CD4-positive, alpha-beta T cell treated with Interleukin-10 for 1 hour (primary cell): ENCODE measurements around the gene TRAF7.

Experiments
- DNase-seq: peaks from one replicate; pipeline ENCODE4 v3.0.0-alpha.2; 2020

TRAF7 gene

DNA sequence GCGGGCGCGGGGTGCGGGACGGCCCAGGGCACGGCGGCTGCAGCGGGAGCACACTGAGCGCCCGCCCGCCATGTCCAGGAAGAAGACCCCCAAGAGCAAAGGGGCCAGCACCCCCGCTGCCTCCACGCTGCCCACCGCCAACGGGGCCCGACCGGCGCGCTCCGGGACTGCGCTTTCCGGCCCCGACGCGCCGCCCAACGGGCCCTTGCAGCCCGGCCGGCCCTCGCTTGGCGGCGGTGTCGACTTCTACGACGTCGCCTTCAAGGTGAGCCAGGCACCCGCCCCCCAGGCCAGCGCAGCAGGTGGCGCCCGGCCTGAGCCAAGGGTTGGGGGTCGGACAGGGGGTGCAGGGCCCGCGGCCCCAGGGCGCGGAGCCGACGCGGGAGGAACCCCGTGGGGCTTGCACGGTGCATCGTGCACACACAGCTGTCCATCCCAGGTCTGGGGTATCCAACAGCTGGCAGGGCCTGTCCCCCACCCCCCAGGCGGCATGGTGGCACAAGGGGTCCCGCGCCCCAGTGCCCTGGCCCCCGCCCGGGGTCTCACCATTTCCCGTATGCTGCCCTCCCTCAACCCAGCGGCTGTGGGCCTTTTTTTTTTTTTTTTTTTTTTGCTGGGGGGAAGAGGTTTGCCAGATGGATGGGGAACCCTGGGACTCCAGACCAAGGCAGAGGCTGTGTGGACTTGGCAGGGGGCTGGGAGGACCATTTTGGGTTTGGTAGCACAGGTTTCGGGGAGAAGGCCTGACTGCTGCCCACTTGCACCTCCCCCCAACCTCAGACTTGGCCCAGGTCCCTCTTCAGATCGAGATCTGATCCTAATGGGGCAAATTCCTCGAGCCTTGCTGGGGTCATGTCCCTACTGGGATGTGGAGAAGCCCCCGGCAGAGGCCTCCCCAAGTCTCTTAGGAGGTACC lies 6.6 kb upstream of the TRAF7 start:
- no peak for DNase-seq

DNA sequence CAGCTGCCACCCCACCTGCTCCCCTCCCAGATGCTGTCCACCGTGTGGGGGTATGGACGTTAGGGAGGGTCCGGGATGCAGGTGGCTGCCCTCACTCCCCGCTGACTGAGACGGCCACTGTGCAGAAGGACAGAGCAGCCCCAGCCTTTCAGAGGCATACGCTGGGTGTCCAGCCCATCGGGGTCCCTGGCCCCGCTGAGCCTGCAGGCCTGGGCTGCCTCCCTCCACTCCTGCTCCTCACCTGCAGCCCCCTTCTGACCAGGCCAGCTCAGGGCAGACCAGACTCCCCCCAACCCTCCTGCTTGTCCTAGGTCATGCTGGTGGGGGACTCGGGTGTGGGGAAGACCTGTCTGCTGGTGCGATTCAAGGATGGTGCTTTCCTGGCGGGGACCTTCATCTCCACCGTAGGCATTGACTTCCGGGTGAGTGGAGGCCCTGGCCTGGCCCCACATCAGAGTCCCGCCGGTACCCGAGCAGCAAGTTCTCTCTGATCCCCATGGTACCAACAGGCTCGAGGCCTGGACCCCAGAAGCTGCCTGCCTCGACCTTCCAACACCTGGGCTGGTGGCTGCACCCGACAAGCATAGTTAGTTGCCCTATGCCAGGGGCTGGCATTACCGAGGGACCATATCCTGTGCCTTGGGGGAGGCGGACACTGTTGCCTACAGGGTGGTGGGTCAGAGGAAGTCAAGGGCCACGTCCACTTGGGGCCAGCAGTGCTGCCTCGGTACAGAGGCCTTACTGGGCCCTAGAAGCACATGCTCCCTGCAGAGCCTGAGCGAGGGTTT lies 5.8 kb upstream of the TRAF7 start:
- DNase-seq = no peak

DNA sequence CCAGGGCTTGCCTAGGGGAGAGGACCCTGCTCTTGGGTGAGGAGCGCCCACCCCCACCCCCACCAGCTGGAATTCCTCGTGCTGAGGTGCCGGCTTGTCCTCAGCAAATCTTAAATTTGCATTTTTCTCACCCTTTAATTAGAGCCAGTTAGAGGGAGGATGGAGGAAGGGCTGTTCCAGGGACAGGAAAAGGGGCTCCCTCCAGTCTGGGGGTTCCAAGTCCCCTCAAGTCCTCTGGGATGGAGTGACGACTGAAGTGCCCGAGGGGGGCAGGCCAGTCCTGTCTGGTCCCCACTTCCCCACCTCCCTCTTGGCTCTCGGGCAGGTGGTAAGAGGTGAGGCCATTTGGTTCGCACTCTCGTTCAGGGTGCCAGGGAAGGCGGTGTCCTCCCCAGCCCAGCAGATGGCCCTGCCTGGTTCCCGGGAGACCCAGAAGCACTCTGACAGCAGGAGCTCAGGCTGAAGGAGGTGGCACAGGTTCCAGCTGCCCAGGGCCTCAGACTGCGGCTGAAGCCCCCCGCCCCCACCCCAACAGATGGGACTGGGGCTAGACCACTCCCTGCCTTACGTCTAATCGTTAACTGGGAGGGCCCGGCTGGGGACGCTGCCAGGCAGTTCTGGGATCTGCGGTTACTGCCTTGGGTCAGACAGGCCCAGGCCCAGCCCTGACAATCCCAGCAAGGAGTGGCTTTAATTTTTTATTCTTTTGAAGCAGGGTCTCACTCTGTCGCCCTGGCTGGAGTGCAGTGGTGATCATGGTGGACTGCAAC lies 5.0 kb upstream of the TRAF7 start:
- no peak for DNase-seq

DNA sequence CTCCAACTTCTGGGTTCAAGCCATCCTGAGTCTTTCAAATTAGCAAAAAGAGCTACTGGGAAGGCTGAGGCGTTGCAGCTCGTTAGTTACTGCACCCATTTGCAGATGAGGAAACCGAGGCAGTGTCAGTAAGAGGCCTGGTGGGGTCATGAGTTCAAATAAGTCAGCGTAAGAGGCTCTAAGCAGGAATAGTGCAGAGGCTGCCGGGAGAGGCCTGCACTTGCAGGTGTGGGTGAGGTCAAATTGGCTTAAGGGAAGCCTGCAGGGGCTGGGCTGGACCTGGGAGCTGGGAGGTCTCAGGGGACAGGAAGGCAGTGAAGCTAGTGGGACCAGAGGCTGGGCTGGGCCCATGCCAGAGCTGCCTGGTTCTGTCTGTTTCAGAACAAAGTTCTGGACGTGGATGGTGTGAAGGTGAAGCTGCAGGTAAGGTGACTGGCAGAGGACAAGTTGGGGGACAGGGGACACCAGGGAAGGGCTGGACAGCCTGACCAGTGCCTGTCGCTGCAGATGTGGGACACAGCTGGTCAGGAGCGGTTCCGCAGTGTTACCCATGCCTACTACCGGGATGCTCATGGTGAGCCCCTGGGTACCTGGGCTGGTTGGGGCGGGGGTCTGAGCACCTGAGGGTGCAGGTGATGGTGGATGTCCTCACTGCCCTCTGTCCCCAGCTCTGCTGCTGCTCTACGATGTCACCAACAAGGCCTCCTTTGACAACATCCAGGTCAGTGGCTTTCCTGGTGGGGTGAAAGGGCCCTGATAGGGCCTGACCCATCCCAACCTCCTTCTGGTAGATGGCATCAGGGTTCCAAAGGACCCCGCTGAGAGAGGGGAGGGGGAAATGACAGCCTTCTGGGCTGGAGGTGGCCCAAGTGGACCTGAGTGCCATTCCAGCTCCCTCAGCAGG lies 4.1 kb upstream of the TRAF7 start:
- no peak for DNase-seq

DNA sequence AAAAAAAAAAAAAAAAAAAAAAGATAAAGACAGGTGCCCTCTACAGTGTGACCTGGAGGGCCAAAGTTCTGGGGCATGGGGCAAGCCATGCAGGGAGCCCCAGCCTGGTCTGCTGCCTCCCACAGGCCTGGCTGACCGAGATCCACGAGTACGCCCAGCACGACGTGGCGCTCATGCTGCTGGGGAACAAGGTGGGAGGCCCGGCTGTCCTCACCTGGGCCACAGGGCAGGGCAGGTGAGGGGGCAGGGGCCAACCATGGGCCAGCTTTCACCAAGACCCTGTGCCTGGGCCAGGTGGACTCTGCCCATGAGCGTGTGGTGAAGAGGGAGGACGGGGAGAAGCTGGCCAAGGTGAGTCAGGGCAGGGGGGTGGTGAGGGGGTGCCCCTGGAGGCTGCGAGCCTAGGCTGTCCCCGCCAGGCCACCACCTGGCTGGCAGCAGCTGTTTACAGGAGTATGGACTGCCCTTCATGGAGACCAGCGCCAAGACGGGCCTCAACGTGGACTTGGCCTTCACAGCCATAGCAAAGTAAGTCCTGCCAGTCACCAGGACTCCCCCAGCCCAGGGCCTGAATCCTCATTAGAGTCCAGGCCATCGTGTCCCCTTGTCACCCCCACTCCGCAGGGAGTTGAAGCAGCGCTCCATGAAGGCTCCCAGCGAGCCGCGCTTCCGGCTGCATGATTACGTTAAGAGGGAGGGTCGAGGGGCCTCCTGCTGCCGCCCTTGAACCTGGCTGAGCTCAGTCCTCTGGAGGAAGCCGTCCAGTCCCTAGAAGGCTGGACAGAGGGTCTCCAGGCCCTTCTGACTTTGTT lies 2.7 kb upstream of the TRAF7 start:
- no peak for DNase-seq

DNA sequence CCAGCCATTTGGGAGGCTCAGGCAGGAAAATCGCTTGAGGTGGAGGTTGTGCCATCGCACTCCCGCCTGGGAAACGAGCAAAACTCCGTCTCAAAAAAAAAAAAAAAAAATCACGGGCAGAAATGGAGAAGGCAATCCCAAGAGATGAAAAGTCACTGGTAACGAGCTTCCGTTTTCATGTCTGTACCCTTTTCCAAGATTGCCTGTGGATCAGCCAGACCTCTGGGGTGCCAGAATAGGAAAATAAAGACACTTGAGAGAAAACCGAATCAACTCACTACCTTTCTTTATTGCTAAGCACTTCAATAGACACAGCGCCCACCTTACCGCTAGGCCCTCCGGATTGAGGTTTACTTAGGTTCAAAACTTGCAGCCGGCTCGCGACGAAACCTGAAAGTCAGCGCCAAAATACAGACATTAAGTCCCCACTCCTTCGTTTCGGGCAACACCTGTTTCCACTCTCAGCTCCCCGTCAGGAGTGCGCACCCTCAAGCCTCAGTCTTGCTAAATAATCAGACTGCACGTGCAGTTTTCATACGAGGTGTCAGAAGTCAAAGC lies 970 bp upstream of the TRAF7 start:
- DNase-seq = no peak

DNA sequence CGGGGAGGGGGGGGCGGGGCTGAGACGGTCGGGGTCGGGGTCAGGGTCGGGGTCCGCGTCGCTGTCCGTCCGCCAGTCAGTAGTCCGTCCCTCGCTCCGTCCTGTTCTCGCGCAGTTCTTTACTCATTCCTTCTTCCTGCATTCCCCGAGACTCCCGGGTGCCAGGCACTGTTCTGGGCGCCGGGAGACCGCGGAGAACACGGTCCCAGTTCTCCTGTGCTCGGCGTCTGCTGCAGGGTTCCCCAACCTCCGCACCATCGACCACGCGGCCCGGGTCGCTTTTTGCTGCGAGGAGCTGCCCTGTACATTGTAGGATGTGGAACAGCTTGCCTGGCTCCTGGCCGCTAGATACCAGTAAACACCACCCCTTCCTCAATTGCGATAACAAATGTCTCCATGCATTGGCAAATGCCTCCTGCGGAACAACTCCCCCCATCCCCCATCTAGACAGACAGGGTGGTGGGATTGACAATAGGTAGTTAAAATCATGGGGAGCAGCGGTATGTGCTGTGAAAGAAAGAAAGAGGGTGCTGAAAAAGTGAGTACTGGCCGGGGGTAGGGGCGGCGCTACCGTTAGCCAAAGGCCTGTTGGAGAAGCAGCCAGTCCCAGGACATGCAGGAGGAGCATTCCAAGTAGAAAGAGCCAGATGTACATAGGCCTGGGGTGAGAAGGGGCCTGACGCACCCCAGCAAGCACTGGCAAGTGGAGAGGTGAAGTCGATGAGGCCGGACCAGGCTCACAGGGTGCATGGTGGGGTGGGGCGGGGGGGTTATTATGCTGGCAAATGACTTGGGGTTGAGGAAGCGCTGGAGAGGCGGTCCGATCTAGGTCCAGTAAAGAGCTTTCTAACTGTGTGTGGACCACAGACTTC lies 631 bp downstream of the TRAF7 start:
- no peak for DNase-seq

DNA sequence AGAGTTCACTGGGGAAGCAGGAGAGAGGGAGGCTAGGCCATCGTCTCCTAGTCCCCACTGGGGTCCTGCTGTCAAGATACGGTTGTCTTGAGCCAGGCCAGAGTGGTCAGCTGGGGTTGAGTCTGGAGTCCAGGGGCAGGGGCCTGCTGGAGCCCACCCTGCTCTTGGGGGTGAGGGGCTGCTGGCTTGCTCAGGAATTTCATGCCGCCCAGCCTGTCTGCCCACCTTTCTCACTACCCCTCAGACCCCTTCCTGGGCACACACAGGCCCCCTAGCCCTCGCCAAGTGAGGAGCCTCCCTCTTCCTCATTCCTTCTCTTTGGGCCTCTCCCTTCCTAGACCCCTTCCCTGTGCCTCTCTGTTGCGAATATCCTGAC lies 1.3 kb downstream of the TRAF7 start:
- no peak for DNase-seq

DNA sequence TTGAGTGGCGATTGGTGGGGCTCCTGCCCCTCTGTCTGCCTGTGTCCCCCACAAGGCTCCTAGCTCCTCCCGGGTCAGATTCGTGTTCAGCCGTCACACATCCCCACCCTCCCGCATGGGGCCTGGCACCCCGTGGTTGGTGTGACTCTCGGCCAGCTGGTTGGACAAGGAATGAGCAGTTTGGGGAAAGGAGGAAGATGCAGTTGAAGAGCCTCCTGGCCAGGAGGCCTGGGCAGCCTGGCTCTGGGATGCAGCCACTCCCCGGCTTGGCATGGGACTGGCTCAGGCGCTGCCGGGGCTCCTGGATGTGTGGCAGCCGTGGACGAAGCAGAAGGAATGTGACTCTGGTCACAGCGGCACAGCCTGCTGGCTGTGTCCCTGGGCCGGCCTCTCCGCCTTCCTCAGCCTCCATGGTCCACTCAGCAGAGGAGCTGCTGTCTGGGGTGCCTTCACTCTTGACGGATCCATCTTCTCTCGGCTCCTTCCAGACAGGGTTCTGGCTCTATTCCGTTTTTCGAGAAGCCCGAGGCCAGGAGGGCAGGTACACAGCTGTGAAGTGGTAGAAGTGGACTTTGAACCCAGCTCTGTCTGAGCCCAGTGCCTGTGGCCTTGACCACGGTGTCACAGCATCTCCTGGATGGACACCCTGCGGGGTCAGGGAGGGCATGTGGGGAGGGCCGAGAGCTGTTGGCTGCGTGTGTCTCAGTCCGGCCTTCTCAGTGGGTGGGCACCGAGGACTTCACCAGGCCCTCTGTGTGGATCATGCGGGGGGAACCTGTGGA lies 2.1 kb downstream of the TRAF7 start:
- DNase-seq = no peak

DNA sequence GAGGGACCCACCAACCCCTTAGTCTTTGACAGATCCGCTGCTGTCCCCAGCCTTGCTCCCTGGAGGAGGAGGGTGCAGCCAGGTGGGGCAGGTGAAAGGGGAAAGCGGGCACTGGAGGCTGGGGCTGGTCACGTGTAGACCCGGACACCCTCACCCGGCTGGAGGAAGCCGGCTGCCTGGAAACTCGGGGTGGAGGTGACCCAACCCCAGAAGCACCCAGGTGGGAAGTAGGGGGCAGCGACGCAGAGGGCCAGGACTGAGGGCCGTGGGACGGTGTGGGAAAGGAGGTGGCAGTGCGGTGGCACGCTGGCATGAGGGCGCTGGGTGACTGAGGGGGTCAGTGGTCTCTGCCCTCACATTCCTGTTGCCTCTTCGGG lies 2.7 kb downstream of the TRAF7 start:
- DNase-seq = no peak

DNA sequence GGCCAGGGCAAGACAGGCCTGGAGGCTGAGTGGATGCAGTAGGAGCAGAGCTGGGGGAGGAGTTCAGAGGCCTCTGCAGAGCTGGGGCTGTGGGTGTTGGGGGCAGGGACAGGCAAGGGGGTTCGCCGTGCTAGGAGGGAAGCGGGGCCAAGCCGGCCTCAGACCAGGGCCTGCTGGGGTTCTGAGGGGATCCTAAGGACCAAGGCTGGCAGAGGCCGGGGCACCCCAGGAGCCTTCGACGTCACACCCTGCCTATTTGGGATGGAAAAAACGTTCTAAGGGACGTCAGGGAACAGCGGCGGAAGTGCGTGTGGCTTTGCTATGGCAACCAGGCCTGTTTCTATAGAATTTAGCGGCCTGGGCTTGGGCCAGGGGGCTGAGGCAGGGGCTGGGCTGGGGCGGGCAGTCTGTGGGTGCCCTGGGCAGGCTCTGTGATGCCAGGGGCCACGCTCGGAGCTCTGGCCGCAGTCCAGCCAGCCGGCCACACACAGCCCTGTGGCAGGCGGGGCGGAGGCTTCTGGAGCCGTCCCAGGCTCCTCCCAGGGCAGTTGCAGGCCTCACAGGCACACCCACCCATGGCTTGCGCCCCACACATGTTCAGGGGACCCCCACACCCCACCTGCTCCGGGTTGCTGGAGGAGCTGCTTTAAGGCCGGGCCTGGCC lies 3.7 kb downstream of the TRAF7 start:
- DNase-seq = no peak

DNA sequence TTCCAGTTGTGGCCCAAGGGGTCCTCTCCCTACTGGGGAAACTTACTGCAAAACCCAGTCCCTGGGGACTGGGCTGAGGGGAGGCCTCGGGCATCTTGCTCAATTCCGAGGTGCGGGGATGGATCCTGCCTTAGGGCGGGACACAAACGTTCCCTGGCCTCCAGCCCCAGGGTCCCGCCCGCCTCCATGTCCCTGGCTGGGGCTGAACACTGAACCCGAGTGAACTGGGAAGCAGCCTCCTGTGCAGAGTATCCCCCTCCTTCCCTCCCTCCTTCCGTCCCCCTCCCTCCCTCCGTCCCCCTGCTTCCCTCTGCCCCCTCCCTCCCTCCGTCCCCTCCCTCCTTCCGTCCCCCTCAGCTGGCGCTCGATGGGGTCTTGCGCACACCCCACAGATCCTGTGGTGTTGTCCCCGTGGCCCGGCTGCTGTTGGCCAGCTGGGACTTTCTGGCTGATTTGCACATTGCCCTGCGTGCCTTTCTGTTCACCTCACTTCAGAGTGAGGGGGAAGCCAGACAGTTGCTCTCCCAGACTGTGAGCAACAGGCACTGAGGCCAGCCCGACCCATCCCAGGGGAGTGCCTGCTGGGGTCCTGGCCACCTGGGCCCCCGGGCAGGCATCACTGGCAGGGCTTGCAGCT lies 5.5 kb downstream of the TRAF7 start:
- no peak for DNase-seq

DNA sequence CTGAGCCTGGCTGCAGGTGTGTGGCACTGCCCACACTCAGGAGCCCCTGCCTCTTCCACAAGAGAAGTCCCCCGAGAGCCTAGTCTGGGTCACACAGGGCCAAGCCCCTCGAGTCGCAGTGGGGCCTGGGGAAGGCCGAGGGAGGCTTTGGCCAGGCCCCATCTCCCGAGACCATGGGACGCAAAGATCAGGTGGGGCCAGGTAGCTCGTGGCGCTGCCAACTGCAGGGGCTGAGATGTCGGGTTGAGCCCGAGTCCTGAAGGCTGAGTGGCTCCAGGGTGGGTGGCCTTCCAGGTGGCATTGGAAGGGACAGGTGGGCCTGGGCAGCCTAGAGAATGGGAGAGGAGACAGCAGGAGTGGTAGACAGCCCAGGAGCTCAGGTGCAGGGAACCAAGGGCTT lies 6.3 kb downstream of the TRAF7 start:
- DNase-seq = no peak

DNA sequence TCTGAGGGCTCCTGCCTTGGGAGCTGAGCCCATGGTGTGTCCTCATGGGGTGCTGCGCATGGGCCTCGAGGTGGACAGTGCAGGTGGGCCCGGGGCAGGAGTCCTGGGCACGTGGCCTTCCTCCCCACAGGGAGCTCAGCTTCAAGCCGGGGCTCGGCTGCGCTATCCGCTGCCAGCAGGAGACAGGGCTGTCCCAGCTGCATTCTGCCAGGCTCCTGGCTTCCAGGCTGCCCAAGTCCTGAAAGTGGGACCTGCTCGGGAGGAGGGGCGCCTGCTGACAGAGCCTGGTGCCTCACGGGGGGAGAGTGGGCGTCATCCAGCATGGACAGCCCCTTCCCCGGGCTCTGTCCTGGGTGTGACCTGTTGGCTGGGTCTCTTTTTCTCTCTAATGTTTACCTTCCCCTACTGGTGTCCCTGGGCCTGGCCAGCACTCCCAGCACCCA lies 7.1 kb downstream of the TRAF7 start:
- DNase-seq = no peak

DNA sequence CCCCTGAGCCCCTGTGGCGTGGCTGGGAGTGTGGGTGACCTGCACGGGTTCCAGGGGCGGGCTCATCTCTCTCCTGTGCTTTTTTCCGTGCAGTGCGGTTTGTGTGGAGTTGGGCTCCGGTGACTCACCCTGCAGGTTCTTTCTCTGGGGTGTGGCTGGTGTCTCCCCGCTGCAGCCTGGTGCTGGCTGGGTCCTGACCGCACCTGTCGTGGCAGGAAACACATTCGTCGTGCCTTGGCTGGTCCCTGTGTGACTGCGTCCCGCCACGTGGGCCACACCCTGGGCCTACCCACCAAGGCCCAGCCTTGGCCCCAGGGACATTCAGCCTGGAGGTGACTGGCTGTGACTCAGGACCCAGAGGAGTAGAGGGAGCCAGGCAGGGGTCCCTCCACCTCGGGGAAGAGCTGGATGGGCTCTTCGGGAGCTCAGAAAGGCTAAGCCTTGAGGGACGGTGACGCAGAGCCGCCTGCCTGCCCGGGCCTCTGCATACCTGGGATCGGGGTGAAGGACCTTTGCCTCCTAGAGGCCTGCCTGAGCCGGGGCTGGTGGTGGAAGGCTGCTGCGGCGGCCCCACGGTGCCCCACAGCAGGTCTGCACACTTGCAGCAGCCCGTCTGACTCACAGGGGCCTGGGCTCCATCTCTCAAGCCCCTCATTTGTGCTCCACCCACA lies 7.8 kb downstream of the TRAF7 start:
- peak; percentile 35 for DNase-seq

DNA sequence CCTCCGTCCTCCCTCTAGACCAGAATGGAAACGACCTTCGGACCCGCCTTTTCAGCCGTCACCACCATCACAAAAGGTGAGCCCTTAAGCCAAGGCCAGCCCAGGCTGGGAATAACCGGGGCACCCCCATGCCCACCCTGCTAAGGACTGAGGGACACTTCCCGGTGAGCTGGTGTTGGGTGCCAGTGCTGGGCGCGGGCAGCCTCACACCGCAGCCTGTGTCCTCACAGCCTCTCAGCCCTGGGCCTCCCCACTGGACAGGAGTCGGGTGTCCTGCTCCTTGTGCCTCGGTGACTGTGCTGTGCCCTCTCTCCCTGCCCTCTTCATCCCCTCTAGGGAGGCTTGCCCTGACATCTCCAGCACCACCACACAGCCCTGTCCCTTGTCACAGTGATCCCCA lies 10.3 kb downstream of the TRAF7 start:
- DNase-seq = no peak

DNA sequence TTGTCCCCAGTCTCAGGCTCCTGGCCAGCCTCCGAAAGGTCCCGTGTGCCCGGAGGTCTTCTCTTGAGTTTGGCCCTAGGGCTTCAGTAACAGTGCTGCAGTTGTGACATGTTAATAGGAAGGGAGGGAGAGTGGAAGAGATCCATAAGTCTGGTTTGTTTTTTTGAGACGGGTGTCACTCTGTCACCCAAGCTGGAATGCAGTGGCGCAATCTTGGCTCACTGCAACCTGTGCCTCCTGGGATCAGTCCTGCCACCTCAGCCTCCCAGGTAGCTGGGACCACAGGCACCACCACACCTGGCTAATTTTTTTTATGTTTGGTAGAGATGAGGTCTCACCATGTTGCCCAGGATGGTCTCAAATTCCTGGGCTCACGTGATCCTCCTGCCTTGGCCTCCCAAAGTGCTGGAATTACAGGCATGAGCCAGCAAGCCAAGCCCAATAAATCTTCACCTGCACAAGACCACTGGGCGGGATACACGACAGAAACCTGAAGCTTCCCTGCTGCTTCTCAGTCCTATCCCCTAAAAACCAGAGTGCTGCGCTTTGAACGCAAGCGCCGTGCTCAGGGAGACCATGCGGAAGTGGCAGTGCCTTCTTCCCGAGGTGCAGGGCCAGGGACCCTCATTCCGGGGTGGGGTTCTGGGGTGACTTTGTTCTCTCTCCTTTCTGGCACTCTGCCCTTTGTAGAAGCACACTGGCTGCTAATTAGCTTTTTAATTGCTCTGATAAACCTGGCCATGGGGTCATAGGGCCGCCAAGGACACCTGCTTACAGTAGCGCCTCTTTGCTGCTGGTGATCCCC lies 10.9 kb downstream of the TRAF7 start:
- no peak for DNase-seq
